GM23338 (cell line): ENCODE data around the gene PCSK6. TPM values are rescaled to one million over a fixed set of nuclear protein-coding genes. Genes with fewer than 3 reads are reported as not detected.
A peak's percentile ranks its signal among the peaks of the same experiment; 100 is the strongest.

ENCODE experiments used
- ATAC-seq: fragments of 200-7000 bp; cut with Tn5 transposase; 3 replicates; pipeline ENCODE4 v1.9.1; 2020
- DNase-seq: peaks from one replicate; pipeline ENCODE4 v3.0.0-alpha.2; 2015; ENCODE audit warnings: low spot score
- H2AFZ ChIP-seq: fragments of 200-600 bp; sonication (generic); 2 replicates; pipeline ENCODE4 v1.8.0; 2016; ENCODE audit warnings: antibody characterized with exemption, mild to moderate bottlenecking, moderate library complexity
- H3F3A ChIP-seq: fragments of 200-600 bp; sonication (generic); replicated peaks from 2 replicates; pipeline ENCODE4 v1.8.0; 2017; ENCODE audit warnings: antibody characterized with exemption, mixed run types, low read depth
- H3K27ac ChIP-seq: fragments of 200-600 bp; sonication (generic); 2 replicates; pipeline ENCODE4 v1.6.1; 2016; ENCODE audit warnings: low read depth
- H3K27me3 ChIP-seq: fragments of 200-600 bp; sonication (generic); 2 replicates; pipeline ENCODE4 v1.8.0; 2016; ENCODE audit warnings: mild to moderate bottlenecking, mixed run types, moderate library complexity; ENCODE audit not compliant: insufficient read depth
- H3K36me3 ChIP-seq: fragments of 200-600 bp; sonication (generic); 2 replicates; pipeline ENCODE4 v1.8.0; 2016; ENCODE audit warnings: mild to moderate bottlenecking; ENCODE audit not compliant: insufficient read depth
- H3K4me1 ChIP-seq: fragments of 200-600 bp; sonication (generic); 2 replicates; pipeline ENCODE4 v1.8.0; 2016; ENCODE audit warnings: mild to moderate bottlenecking, moderate library complexity; ENCODE audit not compliant: insufficient read depth
- H3K4me2 ChIP-seq: fragments of 200-600 bp; sonication (generic); 2 replicates; pipeline ENCODE4 v1.7.1; 2017; ENCODE audit warnings: mixed run types
- H3K4me3 ChIP-seq: fragments of 200-600 bp; sonication (generic); 2 replicates; pipeline ENCODE4 v1.6.1; 2016; ENCODE audit warnings: mixed run types
- H3K79me2 ChIP-seq: fragments of 200-600 bp; sonication (generic); replicated peaks from 2 replicates; pipeline ENCODE4 v1.8.0; 2017; ENCODE audit warnings: mild to moderate bottlenecking; ENCODE audit not compliant: insufficient read depth
- H3K9me2 ChIP-seq: fragments of 200-600 bp; sonication (generic); 2 replicates; pipeline ENCODE4 v1.8.0; 2017; ENCODE audit not compliant: insufficient read depth
- H4K20me1 ChIP-seq: fragments of 200-600 bp; sonication (generic); replicated peaks from 2 replicates; pipeline ENCODE4 v1.8.0; 2017; ENCODE audit warnings: mild to moderate bottlenecking; ENCODE audit not compliant: insufficient read depth
- H3K27ac Mint-ChIP-seq: 2 replicates; pipeline ENCODE4 v1.8.0; 2020; ENCODE audit warnings: inconsistent platforms, mild to moderate bottlenecking, moderate library complexity, mixed read lengths
- H3K27me3 Mint-ChIP-seq: 3 replicates; pipeline ENCODE4 v1.8.0; 2022; ENCODE audit warnings: low read depth, mild to moderate bottlenecking, moderate library complexity, mixed read lengths, inconsistent platforms; ENCODE audit not compliant: insufficient read depth, poor library complexity
- H3K36me3 Mint-ChIP-seq: 3 replicates; pipeline ENCODE4 v1.8.0; 2021; ENCODE audit warnings: low read depth, mild to moderate bottlenecking, inconsistent platforms, moderate library complexity, mixed read lengths
- H3K4me1 Mint-ChIP-seq: 3 replicates; pipeline ENCODE4 v1.8.0; 2020; ENCODE audit warnings: mild to moderate bottlenecking, inconsistent platforms, mixed read lengths
- H3K4me3 Mint-ChIP-seq: 3 replicates; pipeline ENCODE4 v1.8.0; 2021; ENCODE audit warnings: moderate library complexity, mild to moderate bottlenecking, inconsistent platforms, mixed read lengths
- H3K9me3 Mint-ChIP-seq: 3 replicates; pipeline ENCODE4 v1.8.0; 2020; ENCODE audit warnings: moderate library complexity, mild to moderate bottlenecking, inconsistent platforms, mixed read lengths
- CREB1 ChIP-seq: fragments of 250-450 bp; sonication (Bioruptor Pico); IDR thresholded peaks from 2 replicates; pipeline ENCODE4 v1.5.0; 2020; ENCODE audit warnings: low read depth, mild to moderate bottlenecking, moderate library complexity
- CTCF ChIP-seq, 2 experiments: fragments of 200-600 bp in 1 of 2; sonication (generic) in 1 of 2; conservative IDR thresholded peaks; 2 replicates each; pipeline versions ENCODE4 v1.5.1 to v1.6.1; 2016 to 2017; ENCODE audit warnings: antibody characterized with exemption in 2 of 2, low read depth in 2 of 2, mild to moderate bottlenecking in 2 of 2, moderate library complexity in 1 of 2
- ETS1 ChIP-seq: IDR thresholded peaks from 2 replicates; pipeline ENCODE4 v1.6.1; 2016; ENCODE audit warnings: antibody characterized with exemption
- EZH2 ChIP-seq: fragments of 200-600 bp; sonication (generic); IDR thresholded peaks from one replicate; pipeline ENCODE4 v1.8.0; 2017; ENCODE audit warnings: antibody characterized with exemption, mild to moderate bottlenecking, low read depth; ENCODE audit not compliant: unreplicated experiment
- EZH2phosphoT487 ChIP-seq: fragments of 200-600 bp; sonication (generic); IDR thresholded peaks from one replicate; pipeline ENCODE4 v1.8.1; 2018; ENCODE audit warnings: antibody characterized with exemption; ENCODE audit not compliant: unreplicated experiment
- POLR2AphosphoS5 ChIP-seq: IDR thresholded peaks from 2 replicates; pipeline ENCODE4 v1.6.1; 2016; ENCODE audit warnings: antibody characterized with exemption, low read depth
- STAT1 ChIP-seq: IDR thresholded peaks from one replicate; pipeline ENCODE4 v1.6.1; 2016; ENCODE audit warnings: antibody characterized with exemption; ENCODE audit not compliant: unreplicated experiment
- ZNF462 ChIP-seq: fragments of 250-450 bp; sonication (Bioruptor Pico); IDR thresholded peaks from 2 replicates; pipeline ENCODE4 v1.5.0; 2020; ENCODE audit warnings: mild to moderate bottlenecking, moderate library complexity
- polyA plus RNA-seq: library from polyadenylated mRNA; unstranded; fragments of >200 nt; fragmentation: Nextera tagmentation; extraction: Ambion mirVana; gene quantifications from 2 replicates; pipeline ENCODE4 v1.2.1, GENCODE V29; 2016
- total RNA-seq: library from RNA; depleted of rRNA; stranded (reverse); fragments of >200 nt; shearing (Covaris generic); gene quantifications from 2 replicates; pipeline ENCODE4 v1.2.3, GENCODE V29; 2014

Gene PCSK6
- total and polyA plus RNA-seq, 2 experiments from 2014 or later, result 1.7 to 6.7 TPM

GRCh38 chr15:101452572-101452971, 36.9 kb downstream of the PCSK6 start:
- H3K9me2 ChIP-seq, result no peaks in the 10 kb centered on the region
- no peak overlapping the region; the same call in 1 of the 2 replicates for H3K27ac Mint-ChIP-seq
- H3K36me3 Mint-ChIP-seq, result no peaks in the 10 kb centered on the region
- no peaks in the 10 kb centered on the region for H3K27me3 ChIP-seq
- H3K9me3 Mint-ChIP-seq, result no peaks in the 10 kb centered on the region
- no peak overlapping the region for H3K27ac ChIP-seq
- peaks cover 14% of the 10 kb centered on the region for H3K4me1 Mint-ChIP-seq
- H4K20me1 ChIP-seq, result no peaks in the 10 kb centered on the region
- no peaks in the 10 kb centered on the region; the same call in 1 of the 2 replicates for H3K4me1 ChIP-seq
- TF ChIP-seq ETS1 (no peak), ZNF462 (no peak), EZH2 (no peak), STAT1 (no peak), CREB1 (CRISPR knock-in tag) (no peak), EZH2phosphoT487 (no peak), POLR2AphosphoS5 (no peak), CTCF (conservative IDR thresholded peaks at IDR 0.05; ENCODE audit: low read depth in 2 of 2) (no peak)
- DNase-seq (no peak), ATAC-seq (peak; percentile 42)
- no peak overlapping the region for H2AFZ ChIP-seq
- H3K4me3 Mint-ChIP-seq, result no peak overlapping the region
- H3K79me2 ChIP-seq, result no peaks in the 10 kb centered on the region
- no peak overlapping the region for H3K4me3 ChIP-seq
- H3F3A ChIP-seq, result no peaks in the 10 kb centered on the region
- no peaks in the 10 kb centered on the region for H3K36me3 ChIP-seq
- no peak overlapping the region for H3K4me2 ChIP-seq
- peaks cover 2% of the 10 kb centered on the region for H3K27me3 Mint-ChIP-seq
